Neutrophil (primary cell): ENCODE data around the gene PTH1R.

Experiments used
- H3K27ac ChIP-seq: fragments of 200-600 bp; sonication (generic); 2 replicates; pipeline ENCODE4 v1.5.1; 2016; ENCODE audit warnings: mild to moderate bottlenecking, moderate library complexity
- H3K27me3 ChIP-seq: fragments of 200-600 bp; sonication (generic); 2 replicates; pipeline ENCODE4 v1.6.0; 2016; ENCODE audit warnings: mild to moderate bottlenecking
- H3K36me3 ChIP-seq: fragments of 200-600 bp; sonication (generic); 2 replicates; pipeline ENCODE4 v1.5.1; 2017
- H3K4me1 ChIP-seq, 2 experiments: fragments of 200-600 bp in 1 of 2; sonication (generic) in 1 of 2; 1 replicate in 1 of 2; 2 replicates in 1 of 2; pipeline versions ENCODE4 v1.5.1 to v1.6.1; 2013 to 2016; ENCODE audit warnings: low read depth in 1 of 2, low read length in 1 of 2, mild to moderate bottlenecking in 1 of 2, moderate library complexity in 1 of 2; ENCODE audit not compliant: control insufficient read depth in 1 of 2, insufficient read depth in 1 of 2
- H3K4me3 ChIP-seq, 2 experiments: fragments of 200-600 bp in 1 of 2; sonication (generic) in 1 of 2; 1 replicate in 1 of 2; 2 replicates in 1 of 2; pipeline ENCODE4 v1.5.1; 2013 to 2016; ENCODE audit warnings: low read depth in 1 of 2, low read length in 1 of 2, mild to moderate bottlenecking in 1 of 2, moderate library complexity in 1 of 2
- H3K9me3 ChIP-seq: fragments of 200-600 bp; sonication (generic); 2 replicates; pipeline ENCODE4 v1.5.1; 2016
- TF ChIP-seq, protein P1 (sequence below): fragments of 200-600 bp; sonication (generic); IDR thresholded peaks from 2 replicates; pipeline ENCODE4 v1.5.1; 2016; ENCODE audit warnings: antibody characterized with exemption

The PTH1R gene

GRCh38 chr3:46897829-46898320 lies 20.4 kb downstream of the PTH1R start:
- no peak overlapping the region for H3K27ac ChIP-seq
- TF ChIP-seq, protein P1, sequence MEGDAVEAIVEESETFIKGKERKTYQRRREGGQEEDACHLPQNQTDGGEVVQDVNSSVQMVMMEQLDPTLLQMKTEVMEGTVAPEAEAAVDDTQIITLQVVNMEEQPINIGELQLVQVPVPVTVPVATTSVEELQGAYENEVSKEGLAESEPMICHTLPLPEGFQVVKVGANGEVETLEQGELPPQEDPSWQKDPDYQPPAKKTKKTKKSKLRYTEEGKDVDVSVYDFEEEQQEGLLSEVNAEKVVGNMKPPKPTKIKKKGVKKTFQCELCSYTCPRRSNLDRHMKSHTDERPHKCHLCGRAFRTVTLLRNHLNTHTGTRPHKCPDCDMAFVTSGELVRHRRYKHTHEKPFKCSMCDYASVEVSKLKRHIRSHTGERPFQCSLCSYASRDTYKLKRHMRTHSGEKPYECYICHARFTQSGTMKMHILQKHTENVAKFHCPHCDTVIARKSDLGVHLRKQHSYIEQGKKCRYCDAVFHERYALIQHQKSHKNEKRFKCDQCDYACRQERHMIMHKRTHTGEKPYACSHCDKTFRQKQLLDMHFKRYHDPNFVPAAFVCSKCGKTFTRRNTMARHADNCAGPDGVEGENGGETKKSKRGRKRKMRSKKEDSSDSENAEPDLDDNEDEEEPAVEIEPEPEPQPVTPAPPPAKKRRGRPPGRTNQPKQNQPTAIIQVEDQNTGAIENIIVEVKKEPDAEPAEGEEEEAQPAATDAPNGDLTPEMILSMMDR, result no peak
- no peak overlapping the region for H3K4me3 ChIP-seq
- H3K36me3 ChIP-seq, result no peaks in the 10 kb centered on the region
- peaks cover 72% of the 10 kb centered on the region for H3K27me3 ChIP-seq
- peaks cover 0 to 6% of the 10 kb centered on the region in 2 experiments for H3K4me1 ChIP-seq
- H3K9me3 ChIP-seq, result no peaks in the 10 kb centered on the region

GRCh38 chr3:46898321-46899150 lies 21.0 kb downstream of the PTH1R start:
- H3K27me3 ChIP-seq, result peaks cover 66% of the 10 kb centered on the region
- H3K4me3 ChIP-seq, result no peak overlapping the region
- TF ChIP-seq, protein P1, result no peak
- no peaks in the 10 kb centered on the region for H3K36me3 ChIP-seq
- H3K27ac ChIP-seq, result no peak overlapping the region
- no peaks in the 10 kb centered on the region for H3K9me3 ChIP-seq
- H3K4me1 ChIP-seq, result peaks cover 6 to 13% of the 10 kb centered on the region in 2 experiments

DNA sequence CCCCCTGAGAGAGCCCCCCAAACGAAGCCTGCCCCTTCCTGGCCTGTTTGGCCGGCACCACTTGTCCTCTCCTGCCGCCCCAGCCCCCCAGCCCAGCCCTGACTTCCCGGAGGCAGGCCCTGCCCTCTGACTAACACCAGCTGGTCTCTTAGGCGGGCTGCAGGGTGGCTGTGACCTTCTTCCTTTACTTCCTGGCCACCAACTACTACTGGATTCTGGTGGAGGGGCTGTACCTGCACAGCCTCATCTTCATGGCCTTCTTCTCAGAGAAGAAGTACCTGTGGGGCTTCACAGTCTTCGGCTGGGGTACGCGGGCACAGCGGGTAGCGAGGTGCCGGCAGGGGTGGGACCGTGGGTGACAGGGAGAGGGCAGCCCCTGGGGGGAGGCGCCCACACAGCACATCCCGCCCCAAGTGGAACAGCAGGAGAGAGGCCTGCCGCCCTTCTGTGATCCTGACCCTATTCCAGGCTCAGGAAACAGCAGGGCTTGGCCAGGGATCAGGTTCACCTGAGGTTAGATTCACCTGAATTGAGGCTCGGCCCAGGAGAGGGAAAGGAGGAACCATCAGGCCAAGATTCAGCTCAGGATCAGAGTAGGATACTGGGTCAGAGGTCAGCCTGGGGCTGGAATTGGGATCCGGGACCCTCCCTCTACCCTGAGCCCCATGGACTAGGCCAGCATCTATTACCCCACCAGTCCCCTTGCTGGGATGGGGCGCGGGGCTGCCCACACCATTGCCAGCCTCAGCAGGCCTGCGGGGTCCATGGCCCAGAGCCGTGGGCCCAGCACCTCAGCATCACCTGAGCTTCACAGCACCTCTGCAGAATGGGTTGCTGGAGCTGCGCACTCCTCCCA lies 21.9 kb downstream of the PTH1R start:
- Histone ChIP-seq H3K27me3 (peaks cover 57% of the 10 kb centered on the region), H3K27ac (no peak overlapping the region)

GRCh38 chr3:46900007-46900292 lies 22.4 kb downstream of the PTH1R start:
- H3K36me3 ChIP-seq, result no peaks in the 10 kb centered on the region
- H3K4me3 ChIP-seq, result no peak overlapping the region
- no peak overlapping the region for H3K27ac ChIP-seq
- H3K9me3 ChIP-seq, result no peaks in the 10 kb centered on the region
- TF ChIP-seq, protein P1, result no peak
- peaks cover 10 to 13% of the 10 kb centered on the region in 2 experiments for H3K4me1 ChIP-seq
- H3K27me3 ChIP-seq, result peaks cover 54% of the 10 kb centered on the region

More for the DNA sequence above, 21.9 kb downstream of the PTH1R start:
- Histone ChIP-seq H3K9me3 (no peaks in the 10 kb centered on the region), H3K4me1 (peaks cover 10 to 13% of the 10 kb centered on the region in 2 experiments), H3K36me3 (no peaks in the 10 kb centered on the region), H3K4me3 (no peak overlapping the region)
- TF ChIP-seq, protein P1, result no peak

GRCh38 chr3:46900356-46900755 lies 22.8 kb downstream of the PTH1R start:
- H3K4me1 ChIP-seq, result peaks cover 10 to 13% of the 10 kb centered on the region in 2 experiments
- no peaks in the 10 kb centered on the region for H3K9me3 ChIP-seq
- no peaks in the 10 kb centered on the region for H3K36me3 ChIP-seq
- no peak overlapping the region for H3K4me3 ChIP-seq
- H3K27me3 ChIP-seq, result peaks cover 53% of the 10 kb centered on the region
- TF ChIP-seq, protein P1, result no peak
- H3K27ac ChIP-seq, result no peak overlapping the region
